IPS DF 4.7 (cell line): ENCODE results near the gene SND1.

Experiments
- DNase-seq: peaks from one replicate; pipeline ENCODE4 v3.0.0-alpha.2; 2013; ENCODE audit warnings: low spot score; ENCODE audit errors: extremely low read depth

Gene SND1

GRCh38 chr7:128036226-128036940 lies 384.4 kb downstream of the SND1 start:
- no peak for DNase-seq

DNA sequence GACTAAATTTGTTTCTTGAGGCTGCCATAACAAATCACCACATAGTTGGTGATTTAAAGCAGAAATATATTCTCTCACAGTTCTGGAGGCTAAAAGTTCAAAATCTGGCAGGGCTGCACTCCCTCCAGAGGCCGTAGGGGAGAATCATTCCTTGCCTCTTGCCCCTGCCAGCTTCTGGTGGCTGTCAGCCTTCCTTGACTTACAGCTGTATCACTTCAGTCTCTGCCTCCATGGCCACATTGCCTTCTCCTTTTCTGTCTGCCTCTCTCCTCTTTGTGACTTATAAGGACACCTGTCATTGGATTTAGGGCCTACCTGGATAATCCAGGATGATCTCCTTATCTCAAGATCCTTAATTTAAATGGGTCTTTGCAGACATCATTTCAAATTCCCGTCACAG lies 385.1 kb downstream of the SND1 start:
- no peak for DNase-seq

GRCh38 chr7:128037880-128038619 lies 386.1 kb downstream of the SND1 start:
- DNase-seq: no peak

GRCh38 chr7:128039544-128039953 lies 387.6 kb downstream of the SND1 start:
- DNase-seq: no peak

DNA sequence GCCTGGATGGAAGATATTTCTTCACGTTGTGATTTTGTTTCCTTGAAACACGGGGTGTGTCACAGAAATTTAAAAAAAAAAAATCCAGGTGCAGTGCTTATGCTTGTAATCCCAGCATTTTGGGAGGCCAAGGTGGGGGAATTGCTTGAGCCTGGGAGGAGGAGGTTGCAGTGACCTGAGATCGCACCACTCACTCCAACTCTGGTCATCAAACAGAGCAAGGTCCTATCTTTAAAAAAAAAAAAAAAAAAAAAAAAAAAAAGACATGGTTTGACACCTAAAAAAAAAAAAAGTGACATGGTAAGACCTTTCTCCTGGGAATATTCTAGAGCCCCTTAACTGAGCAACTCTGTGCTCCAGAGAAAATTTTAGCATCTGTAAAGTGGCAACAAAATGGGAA lies 388.2 kb downstream of the SND1 start:
- DNase-seq: no peak

DNA sequence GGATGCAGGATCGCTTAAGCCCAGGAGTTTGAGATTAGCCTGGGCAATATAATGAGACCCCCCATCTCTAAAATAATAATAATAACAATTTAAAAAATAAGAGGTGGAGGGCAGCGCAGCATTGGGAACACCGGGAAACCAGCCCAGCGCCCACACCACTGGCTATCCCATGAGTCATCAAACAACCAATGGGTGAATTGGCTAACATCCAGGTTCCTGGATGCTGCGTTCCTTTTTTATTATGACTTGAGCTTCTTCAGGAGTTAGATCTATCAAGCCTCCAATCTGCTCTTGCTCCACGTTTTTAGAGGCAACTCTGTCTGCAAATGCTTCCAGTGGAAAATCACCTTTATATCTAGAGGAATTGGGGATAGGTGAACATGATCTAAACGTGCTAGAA lies 389.2 kb downstream of the SND1 start:
- DNase-seq: no peak

GRCh38 chr7:128042012-128042411 lies 390.0 kb downstream of the SND1 start:
- no peak for DNase-seq

DNA sequence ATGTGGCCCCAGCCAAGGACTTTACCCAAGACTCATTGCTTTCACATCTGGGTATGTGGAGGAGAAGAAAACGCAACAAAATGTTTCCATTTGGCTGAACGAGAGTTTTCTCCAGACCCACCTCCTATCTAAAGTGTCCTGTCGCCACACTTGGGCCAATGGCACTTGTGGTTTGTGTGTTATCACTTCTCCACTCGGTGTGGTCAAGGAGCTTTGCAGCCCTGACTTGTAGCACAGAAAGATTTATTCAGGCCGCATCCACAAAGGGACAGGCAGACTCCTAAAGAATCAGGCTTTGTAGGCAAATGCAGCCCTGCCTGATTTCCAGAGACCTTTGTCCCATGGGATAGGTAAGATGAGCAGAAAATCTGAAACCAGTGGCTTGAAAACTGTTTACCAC lies 392.1 kb downstream of the SND1 start:
- no peak for DNase-seq

DNA sequence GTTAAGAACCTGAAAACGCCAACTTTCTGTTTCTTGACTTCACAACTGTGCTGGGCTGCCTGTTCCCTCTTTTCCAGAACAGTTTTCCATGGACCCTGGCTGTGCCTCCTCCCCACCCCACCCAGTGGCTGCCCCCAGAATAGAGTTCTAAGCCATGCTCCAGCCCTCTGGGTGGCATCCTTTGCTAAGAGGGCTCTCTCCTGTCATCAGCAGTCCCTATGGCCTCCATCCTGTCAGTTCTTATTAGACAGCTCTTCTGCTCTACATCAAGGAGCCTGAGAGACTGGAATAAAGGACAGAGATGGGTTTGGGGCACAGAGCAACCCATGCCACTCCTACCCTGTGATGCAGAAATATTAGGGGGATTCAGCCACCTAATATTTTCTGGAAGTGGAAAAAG lies 393.2 kb downstream of the SND1 start:
- DNase-seq: no peak

- no peak for DNase-seq
Observed at GRCh38 chr7:128045766-128046165, 393.8 kb downstream of the SND1 start.

DNA sequence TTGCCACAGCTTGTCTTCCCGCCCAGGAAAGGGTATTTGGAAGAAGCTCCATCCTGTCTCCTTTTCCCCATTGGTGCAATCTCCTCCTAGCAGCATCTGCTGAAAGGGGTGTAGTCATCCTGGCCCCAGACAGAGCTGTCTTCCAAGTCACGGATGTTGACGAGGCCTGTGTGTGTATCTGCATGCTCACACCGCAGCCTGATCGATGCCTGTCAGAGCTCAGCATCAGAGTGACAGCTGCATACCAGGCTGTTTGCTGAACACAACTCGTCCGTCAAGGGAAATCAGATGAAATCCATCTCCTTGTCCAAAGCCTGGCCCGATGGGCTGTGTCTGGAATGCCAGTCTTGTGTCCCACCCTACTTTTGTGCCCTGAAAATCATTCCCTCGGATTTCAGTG lies 400.4 kb downstream of the SND1 start:
- no peak for DNase-seq

- DNase-seq: no peak
Observed at GRCh38 chr7:128053023-128053422, 401.0 kb downstream of the SND1 start.

DNA sequence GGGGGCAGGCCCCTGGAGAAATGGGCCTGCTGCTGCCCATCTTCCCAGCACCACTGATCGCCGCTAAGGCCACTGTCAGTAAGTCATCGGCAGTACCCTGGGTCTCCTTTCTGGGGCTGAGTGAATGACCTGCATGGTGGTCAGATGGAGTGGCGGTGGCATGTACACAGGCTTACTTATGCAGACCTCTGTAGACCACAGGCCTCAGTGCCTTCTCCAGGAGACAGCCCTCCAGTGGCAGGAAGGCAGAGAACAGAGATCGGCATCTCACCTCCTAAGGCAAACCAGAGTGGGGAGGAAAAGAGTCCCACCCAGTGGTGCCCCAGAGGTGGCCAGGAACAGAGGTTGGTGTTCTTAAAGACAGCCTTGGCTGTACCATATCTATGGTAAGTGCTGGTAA lies 402.0 kb downstream of the SND1 start:
- DNase-seq: no peak

GRCh38 chr7:128054511-128054910 lies 402.5 kb downstream of the SND1 start:
- no peak for DNase-seq

DNA sequence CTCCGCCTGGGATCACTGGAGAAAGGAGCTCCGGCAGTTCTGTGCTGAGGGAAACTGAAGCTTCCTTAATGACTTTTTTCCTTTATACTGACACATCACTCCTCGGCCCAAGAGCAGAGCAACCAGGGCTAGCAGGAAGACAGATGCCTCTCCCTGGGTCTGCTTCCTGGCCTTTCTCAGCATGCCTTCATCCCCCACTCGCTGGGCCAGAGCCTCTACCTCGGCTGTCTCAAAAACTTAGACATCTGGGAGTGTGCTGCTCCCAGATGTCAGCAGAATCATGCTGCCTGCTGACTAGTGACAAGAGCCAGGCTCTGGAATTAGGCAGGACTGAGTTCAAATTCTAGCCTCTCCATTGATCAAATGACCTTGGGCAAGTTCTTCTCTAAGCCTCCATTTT lies 403.6 kb downstream of the SND1 start:
- no peak for DNase-seq

DNA sequence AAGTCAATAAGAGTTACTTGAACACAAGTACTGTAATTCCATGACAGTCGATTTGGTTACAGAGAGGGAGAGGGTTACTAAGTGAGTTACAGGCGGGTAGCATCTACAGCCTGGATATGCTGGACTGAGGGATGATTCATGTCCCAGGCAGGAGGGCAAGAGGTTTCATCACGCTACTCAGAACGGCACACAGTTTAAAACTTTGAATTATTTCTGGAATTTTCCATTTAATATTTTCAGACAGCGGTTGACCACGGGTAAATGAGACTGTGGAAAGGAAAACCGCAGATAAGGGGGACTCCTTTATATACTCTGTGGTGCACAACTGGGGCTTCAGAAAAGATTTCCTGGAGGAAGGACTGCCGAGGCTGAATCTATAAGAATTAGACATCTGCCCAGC lies 404.9 kb downstream of the SND1 start:
- no peak for DNase-seq

- DNase-seq: no peak
Observed at GRCh38 chr7:128057909-128058308, 405.9 kb downstream of the SND1 start.

DNA sequence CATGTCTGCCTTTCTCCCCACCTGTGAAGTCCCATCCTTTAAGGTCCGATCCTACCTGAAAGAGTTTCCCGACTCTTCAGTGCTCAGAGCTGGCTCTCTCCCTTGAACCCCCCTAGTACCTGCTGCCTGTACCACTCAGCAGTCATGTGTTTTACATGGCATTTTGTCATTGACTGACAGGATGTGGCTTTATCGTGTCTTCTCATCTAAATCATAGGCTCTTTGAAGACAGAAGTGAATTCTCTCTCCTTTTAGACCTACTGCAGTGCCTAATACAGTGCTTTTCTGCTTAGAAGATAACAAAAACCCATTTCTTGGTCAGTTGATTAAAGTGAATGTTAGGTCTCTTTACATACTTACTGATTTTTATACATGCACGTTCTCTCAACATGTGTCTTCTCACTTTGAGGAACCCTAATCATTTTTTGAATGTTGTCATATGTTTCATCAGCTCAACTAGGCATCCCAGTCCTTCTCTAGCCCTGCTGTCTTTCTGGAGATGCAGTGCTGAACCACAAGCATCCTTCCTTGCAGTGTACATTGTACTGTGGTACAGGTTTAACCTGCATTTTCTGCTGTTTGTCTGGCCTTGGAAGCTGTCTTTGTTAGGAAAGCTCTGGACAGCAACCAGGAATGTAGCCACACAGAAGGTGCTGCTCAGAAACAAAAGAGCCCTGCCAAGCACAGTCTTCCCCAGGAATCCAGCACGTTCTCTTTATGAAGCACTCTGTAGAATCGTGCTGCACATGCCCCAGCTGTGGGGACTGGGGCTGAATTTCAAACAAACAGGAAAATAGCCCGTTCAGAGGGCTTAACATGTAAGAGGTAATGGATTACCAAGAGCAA lies 407.4 kb downstream of the SND1 start:
- DNase-seq: no peak

- no peak for DNase-seq
Observed at GRCh38 chr7:128060018-128060417, 408.0 kb downstream of the SND1 start.

GRCh38 chr7:128063088-128063487 lies 411.1 kb downstream of the SND1 start:
- DNase-seq: no peak

DNA sequence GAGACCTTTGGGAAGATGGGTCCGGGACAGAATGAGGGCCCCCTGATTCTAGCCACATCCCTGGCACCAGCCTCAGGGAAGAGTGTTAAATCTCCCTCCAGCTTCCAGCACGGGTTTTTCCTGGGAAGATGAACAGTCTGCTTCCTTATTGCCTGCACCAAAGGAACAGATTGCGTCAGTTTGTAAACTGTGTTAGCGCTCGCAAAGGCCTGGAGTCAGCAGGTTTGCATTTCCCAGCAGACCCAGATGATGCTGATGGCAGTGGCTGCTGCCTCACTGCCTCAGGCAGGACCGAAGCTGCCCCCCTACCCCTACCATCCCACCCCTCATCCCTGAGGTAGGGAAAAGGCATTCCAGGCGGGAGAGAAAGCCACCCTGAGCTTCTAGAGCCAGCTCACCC lies 413.9 kb downstream of the SND1 start:
- DNase-seq: no peak

GRCh38 chr7:128066395-128066794 lies 414.4 kb downstream of the SND1 start:
- no peak for DNase-seq
